HUES48 (cell line): ENCODE measurements around the gene NOP58.

ENCODE experiments used
- H3K27ac ChIP-seq: one replicate; pipeline ENCODE4 v1.7.0; 2013; ENCODE audit warnings: low read depth, low read length, inconsistent platforms
- H3K27me3 ChIP-seq: 2 replicates; pipeline ENCODE4 v1.6.1; 2013; ENCODE audit warnings: mild to moderate bottlenecking, low read length; ENCODE audit not compliant: control insufficient read depth, insufficient read depth
- H3K36me3 ChIP-seq: 2 replicates; pipeline ENCODE4 v1.6.1; 2013; ENCODE audit warnings: low read length; ENCODE audit not compliant: control insufficient read depth, insufficient read depth
- H3K4me1 ChIP-seq: 2 replicates; pipeline ENCODE4 v1.6.1; 2013; ENCODE audit warnings: mild to moderate bottlenecking, low read length; ENCODE audit not compliant: control insufficient read depth, insufficient read depth
- H3K4me3 ChIP-seq: 2 replicates; pipeline ENCODE4 v1.5.1; 2013; ENCODE audit warnings: mild to moderate bottlenecking, low read depth, low read length
- H3K9ac ChIP-seq: 2 replicates; pipeline ENCODE4 v1.6.1; 2013; ENCODE audit warnings: mild to moderate bottlenecking, low read depth, low read length, moderate library complexity
- H3K9me3 ChIP-seq: 2 replicates; pipeline ENCODE4 v1.6.1; 2013; ENCODE audit warnings: low read length; ENCODE audit not compliant: control insufficient read depth, insufficient read depth

The NOP58 gene

GRCh38 chr2:202339071-202339870, 73.7 kb downstream of the NOP58 start:
- H3K4me3 ChIP-seq = no peak overlapping the region
- H3K4me1 ChIP-seq = peaks cover 6% of the 10 kb centered on the region
- H3K27ac ChIP-seq = no peak overlapping the region
- H3K27me3 ChIP-seq = no peaks in the 10 kb centered on the region
- no peak overlapping the region for H3K9ac ChIP-seq
- H3K9me3 ChIP-seq = no peaks in the 10 kb centered on the region
- no peaks in the 10 kb centered on the region for H3K36me3 ChIP-seq

DNA sequence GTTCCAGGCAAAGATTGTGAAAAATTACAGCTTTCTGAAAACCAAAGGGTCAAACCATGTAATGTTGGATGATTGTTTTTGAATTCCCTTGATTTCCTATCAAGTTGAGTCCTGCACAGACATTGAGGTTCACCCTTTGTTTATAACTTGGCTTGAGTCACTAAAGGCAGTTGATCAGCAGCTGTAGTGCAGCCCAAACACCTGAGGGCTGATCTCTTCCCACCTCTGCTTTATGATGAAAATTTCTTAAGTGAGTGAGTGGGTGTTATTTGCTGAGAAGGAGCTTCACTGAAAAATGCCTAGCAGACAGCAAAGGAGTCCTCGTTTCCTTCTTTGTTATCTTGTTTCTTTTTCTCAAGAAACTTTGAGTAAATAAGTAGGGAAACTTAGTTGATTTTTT, 78.6 kb downstream of the NOP58 start:
- H3K9ac ChIP-seq = no peak overlapping the region
- no peaks in the 10 kb centered on the region for H3K27me3 ChIP-seq
- peaks cover 8% of the 10 kb centered on the region for H3K4me1 ChIP-seq
- H3K27ac ChIP-seq = peak overlapping the region; percentile 84
- no peak overlapping the region for H3K4me3 ChIP-seq
- H3K9me3 ChIP-seq = no peaks in the 10 kb centered on the region
- no peaks in the 10 kb centered on the region for H3K36me3 ChIP-seq

- H3K27ac ChIP-seq = no peak overlapping the region
Measured at GRCh38 chr2:202346180-202346579, 80.6 kb downstream of the NOP58 start.

More at GRCh38 chr2:202346180-202346579, 80.6 kb downstream of the NOP58 start:
- Histone ChIP-seq H3K36me3 (no peaks in the 10 kb centered on the region), H3K27me3 (no peaks in the 10 kb centered on the region), H3K9ac (no peak overlapping the region), H3K9me3 (no peaks in the 10 kb centered on the region), H3K4me1 (peaks cover 8% of the 10 kb centered on the region), H3K4me3 (no peak overlapping the region)
